ACC112 (cell line): ENCODE data around the gene FCRL3.

Source experiments
- H2AFZ ChIP-seq: fragments of 200-600 bp; sonication (generic); one replicate; pipeline ENCODE4 v1.6.0; 2017; ENCODE audit warnings: antibody characterized with exemption, low read length; ENCODE audit not compliant: unreplicated experiment
- H3K27ac ChIP-seq: fragments of 200-600 bp; sonication (generic); 2 replicates; pipeline ENCODE4 v1.5.1; 2014; ENCODE audit warnings: low read depth, mild to moderate bottlenecking, antibody characterized with exemption, low read length, moderate library complexity
- H3K27me3 ChIP-seq: fragments of 200-600 bp; sonication (generic); 2 replicates; pipeline ENCODE4 v1.6.1; 2014; ENCODE audit warnings: mild to moderate bottlenecking, antibody characterized with exemption, low read length, moderate library complexity, mixed read lengths; ENCODE audit not compliant: insufficient read depth
- H3K36me3 ChIP-seq: fragments of 200-600 bp; sonication (generic); 2 replicates; pipeline ENCODE4 v1.6.1; 2016; ENCODE audit warnings: mild to moderate bottlenecking, antibody characterized with exemption, low read length, moderate library complexity, mixed read lengths; ENCODE audit not compliant: insufficient read depth
- H3K4me1 ChIP-seq: fragments of 200-600 bp; sonication (generic); one replicate; pipeline ENCODE4 v1.6.1; 2016; ENCODE audit warnings: low read length, mixed read lengths; ENCODE audit not compliant: insufficient read depth, unreplicated experiment, control insufficient read depth
- H3K4me3 ChIP-seq: fragments of 200-600 bp; sonication (generic); 2 replicates; pipeline ENCODE4 v1.5.1; 2014; ENCODE audit warnings: mild to moderate bottlenecking, low read depth, low read length
- H3K79me2 ChIP-seq: fragments of 200-600 bp; sonication (generic); one replicate; pipeline ENCODE4 v1.6.0; 2016; ENCODE audit warnings: low read length; ENCODE audit not compliant: control insufficient read depth, unreplicated experiment, insufficient read depth

Gene FCRL3

GRCh38 chr1:157711802-157712201 is 11.2 kb upstream of the FCRL3 start:
- H3K4me3 ChIP-seq = no peak overlapping the region
- no peaks in the 10 kb centered on the region for H3K36me3 ChIP-seq
- H3K27me3 ChIP-seq = no peaks in the 10 kb centered on the region
- no peaks in the 10 kb centered on the region for H3K4me1 ChIP-seq
- H3K79me2 ChIP-seq = no peaks in the 10 kb centered on the region
- H2AFZ ChIP-seq = no peak overlapping the region
- no peak overlapping the region for H3K27ac ChIP-seq

GRCh38 chr1:157704878-157705277 is 4.3 kb upstream of the FCRL3 start:
- Histone ChIP-seq H3K27me3 (peaks cover 10% of the 10 kb centered on the region), H2AFZ (no peak overlapping the region), H3K36me3 (no peaks in the 10 kb centered on the region), H3K27ac (no peak overlapping the region), H3K79me2 (no peaks in the 10 kb centered on the region), H3K4me3 (no peak overlapping the region), H3K4me1 (no peaks in the 10 kb centered on the region)

GRCh38 chr1:157703981-157704380 is 3.4 kb upstream of the FCRL3 start:
- Histone ChIP-seq H2AFZ (no peak overlapping the region), H3K27me3 (peaks cover 16% of the 10 kb centered on the region), H3K36me3 (no peaks in the 10 kb centered on the region), H3K4me3 (no peak overlapping the region), H3K27ac (no peak overlapping the region), H3K4me1 (no peaks in the 10 kb centered on the region), H3K79me2 (no peaks in the 10 kb centered on the region)

GRCh38 chr1:157702308-157702825 is 1.8 kb upstream of the FCRL3 start:
- Histone ChIP-seq H3K4me1 (no peaks in the 10 kb centered on the region), H3K27ac (no peak overlapping the region), H2AFZ (no peak overlapping the region), H3K4me3 (no peak overlapping the region), H3K79me2 (no peaks in the 10 kb centered on the region), H3K27me3 (peaks cover 16% of the 10 kb centered on the region), H3K36me3 (no peaks in the 10 kb centered on the region)

- H3K79me2 ChIP-seq = no peaks in the 10 kb centered on the region
- H3K4me3 ChIP-seq = no peak overlapping the region
- H2AFZ ChIP-seq = no peak overlapping the region
- no peak overlapping the region for H3K27ac ChIP-seq
- H3K4me1 ChIP-seq = no peaks in the 10 kb centered on the region
- no peaks in the 10 kb centered on the region for H3K36me3 ChIP-seq
- peaks cover 16% of the 10 kb centered on the region for H3K27me3 ChIP-seq
Measured at GRCh38 chr1:157700305-157700704, 264 bp downstream of the FCRL3 start.

GRCh38 chr1:157697781-157698569 is 2.6 kb downstream of the FCRL3 start:
- no peaks in the 10 kb centered on the region for H3K4me1 ChIP-seq
- H2AFZ ChIP-seq = no peak overlapping the region
- no peak overlapping the region for H3K27ac ChIP-seq
- no peak overlapping the region for H3K4me3 ChIP-seq
- H3K27me3 ChIP-seq = peaks cover 16% of the 10 kb centered on the region
- H3K79me2 ChIP-seq = no peaks in the 10 kb centered on the region
- H3K36me3 ChIP-seq = no peaks in the 10 kb centered on the region

GRCh38 chr1:157696966-157697628 is 3.5 kb downstream of the FCRL3 start:
- Histone ChIP-seq H2AFZ (no peak overlapping the region), H3K4me1 (no peaks in the 10 kb centered on the region), H3K4me3 (no peak overlapping the region), H3K79me2 (no peaks in the 10 kb centered on the region), H3K27me3 (peaks cover 16% of the 10 kb centered on the region), H3K27ac (no peak overlapping the region), H3K36me3 (no peaks in the 10 kb centered on the region)

GRCh38 chr1:157695417-157695816 is 5.2 kb downstream of the FCRL3 start:
- Histone ChIP-seq H2AFZ (no peak overlapping the region), H3K4me3 (no peak overlapping the region), H3K27ac (no peak overlapping the region), H3K4me1 (no peaks in the 10 kb centered on the region), H3K36me3 (no peaks in the 10 kb centered on the region), H3K79me2 (no peaks in the 10 kb centered on the region), H3K27me3 (peaks cover 11% of the 10 kb centered on the region; the same call in 1 of the 2 replicates)

- Histone ChIP-seq H3K27ac (no peak overlapping the region), H2AFZ (no peak overlapping the region), H3K4me3 (no peak overlapping the region), H3K36me3 (no peaks in the 10 kb centered on the region), H3K27me3 (no peaks in the 10 kb centered on the region), H3K4me1 (no peaks in the 10 kb centered on the region), H3K79me2 (no peaks in the 10 kb centered on the region)
Measured at GRCh38 chr1:157691285-157691920, 9.2 kb downstream of the FCRL3 start.

GRCh38 chr1:157682710-157683437 is 17.7 kb downstream of the FCRL3 start:
- H3K36me3 ChIP-seq = no peaks in the 10 kb centered on the region
- no peak overlapping the region for H3K27ac ChIP-seq
- no peak overlapping the region for H3K4me3 ChIP-seq
- no peaks in the 10 kb centered on the region for H3K79me2 ChIP-seq
- no peaks in the 10 kb centered on the region for H3K4me1 ChIP-seq
- no peak overlapping the region for H2AFZ ChIP-seq
- peaks cover 3% of the 10 kb centered on the region; the same call in 1 of the 2 replicates for H3K27me3 ChIP-seq
